NCI-H1436 (cell line): ENCODE results near the gene SHLD1.

ENCODE experiments used
- DNase-seq: peaks from one replicate; lab custom pipeline; 2025; lab: John Stamatoyannopoulos, UW

SHLD1 gene

DNA sequence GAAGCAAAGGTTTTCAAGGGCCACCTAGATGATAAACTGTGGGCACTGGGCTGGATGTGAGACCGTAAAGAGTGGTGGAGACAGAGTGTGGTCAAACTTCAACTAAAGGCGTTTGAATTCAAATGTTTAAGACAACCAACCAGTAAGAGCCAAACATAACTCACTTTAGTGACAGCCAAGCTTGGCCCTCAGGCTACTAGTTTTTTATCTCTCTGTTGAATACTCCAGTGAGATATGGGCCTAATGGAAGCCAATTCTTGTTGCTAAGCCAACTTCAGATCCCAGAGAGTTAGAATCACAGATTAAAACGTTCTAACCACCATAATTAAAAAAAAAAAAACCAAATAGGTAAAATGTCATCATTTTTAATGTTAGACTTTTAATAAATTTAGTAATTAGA, 142.9 kb downstream of the SHLD1 start:
- no peak for DNase-seq

DNA sequence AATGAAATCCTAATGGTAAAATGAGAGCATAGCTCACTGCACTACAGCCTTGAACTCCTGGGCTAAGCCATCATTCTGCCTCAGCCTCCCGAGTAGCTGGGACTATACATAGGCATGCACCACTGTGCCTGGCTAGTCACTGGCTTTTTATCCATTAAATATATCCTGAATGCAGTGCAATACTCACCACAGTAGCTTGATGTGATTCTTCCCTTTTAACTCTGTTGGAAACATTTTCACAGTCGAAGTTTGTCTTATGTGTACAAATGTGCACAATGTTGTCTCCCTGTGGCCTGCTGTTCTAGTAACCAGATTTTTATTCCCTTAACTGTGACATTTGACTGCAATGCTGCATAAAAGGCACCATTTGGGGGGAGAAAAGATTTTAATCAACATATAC, 143.4 kb downstream of the SHLD1 start:
- DNase-seq: no peak

DNA sequence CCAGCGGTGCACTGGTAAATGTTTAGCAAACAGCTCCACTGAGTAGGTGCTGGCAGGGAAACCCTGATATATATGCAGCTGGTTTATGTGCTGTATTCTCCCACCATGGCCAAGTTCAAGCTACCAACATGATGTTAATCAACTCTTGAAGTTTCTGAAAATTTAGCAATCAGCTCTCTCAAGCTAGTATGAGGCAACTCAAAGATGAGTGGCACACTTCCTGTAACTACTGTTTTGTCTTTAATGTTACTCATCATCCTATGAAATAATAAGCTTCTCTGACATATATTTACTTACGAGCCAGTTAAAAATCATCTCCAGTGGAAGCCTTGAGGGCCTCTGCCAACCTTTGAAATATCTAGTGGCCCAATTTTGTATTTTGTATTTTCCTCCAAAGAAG, 145.4 kb downstream of the SHLD1 start:
- DNase-seq: no peak

DNA sequence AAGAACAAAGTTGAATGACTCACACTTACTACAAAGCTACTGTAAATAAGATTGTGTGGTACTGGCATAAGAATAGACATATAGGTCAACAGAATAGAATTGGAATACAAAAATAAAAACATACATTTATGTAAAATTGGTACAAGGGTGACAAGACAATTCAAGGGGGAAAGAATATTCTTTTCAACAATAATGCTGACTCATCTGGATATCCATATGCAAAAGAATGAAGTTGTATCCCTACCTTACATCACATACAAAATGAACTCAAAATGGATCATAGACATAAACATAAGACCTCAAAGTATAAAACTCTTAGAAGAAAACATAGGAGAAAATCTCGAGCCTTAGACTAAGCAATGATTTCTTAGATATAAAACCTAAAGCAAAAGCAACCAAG, 149.2 kb downstream of the SHLD1 start:
- no peak for DNase-seq

DNA sequence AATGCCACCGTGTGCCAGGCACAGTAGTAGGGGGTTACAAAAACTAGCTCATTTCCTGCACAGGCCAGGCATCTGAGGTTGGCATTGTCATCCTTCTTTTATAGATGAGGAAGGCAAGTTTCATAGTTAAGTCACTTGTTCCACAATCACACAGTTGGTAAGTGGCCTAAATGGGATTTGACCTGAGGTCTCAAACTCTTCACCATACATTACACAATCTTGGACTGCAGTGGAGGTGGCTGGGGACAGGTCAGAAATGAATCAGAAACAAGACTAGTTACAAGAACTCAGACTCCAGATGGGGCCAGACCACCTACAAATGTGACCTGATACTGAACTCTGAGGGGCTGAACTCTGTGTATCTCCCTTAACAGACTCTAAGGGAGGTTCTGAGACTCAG, 150.7 kb downstream of the SHLD1 start:
- no peak for DNase-seq

DNA sequence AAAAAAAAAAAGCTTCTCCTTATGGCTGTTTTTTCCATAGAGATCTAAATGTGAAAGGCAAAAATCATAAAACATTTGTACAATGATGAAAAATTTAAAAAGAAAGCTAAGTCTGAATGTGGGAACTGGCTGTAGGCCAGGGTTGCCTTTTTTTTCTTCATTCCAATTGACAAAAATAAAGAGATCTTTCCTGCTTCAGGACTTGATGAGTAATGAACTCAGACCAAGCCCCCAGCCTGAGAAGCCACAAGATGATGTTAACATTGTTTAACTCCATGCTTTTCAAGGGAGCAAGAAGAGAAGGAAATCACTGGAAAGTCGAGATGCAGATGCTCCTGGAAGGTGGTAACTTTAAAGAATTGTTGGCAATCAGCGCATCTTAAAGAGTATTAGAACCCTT, 158.8 kb downstream of the SHLD1 start:
- DNase-seq: no peak

DNA sequence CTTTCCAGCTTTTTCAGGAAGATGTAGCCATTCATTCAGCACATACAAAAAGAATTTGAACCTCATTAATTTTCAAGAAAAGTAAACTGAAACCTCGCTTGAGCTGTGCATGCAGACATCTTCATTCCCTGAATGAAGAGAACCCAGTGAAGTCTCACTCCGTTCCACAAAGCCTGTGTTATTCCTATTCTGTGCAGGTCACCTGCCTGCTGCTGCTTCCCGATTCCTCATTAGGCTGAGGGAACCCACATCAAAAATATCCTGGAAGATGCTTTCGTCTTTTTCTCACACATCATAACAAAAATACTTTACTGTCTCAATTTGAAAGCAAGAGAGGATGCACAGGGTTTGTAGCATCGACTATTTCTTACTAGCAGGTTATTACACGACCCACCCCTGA, 160.0 kb downstream of the SHLD1 start:
- no peak for DNase-seq

DNA sequence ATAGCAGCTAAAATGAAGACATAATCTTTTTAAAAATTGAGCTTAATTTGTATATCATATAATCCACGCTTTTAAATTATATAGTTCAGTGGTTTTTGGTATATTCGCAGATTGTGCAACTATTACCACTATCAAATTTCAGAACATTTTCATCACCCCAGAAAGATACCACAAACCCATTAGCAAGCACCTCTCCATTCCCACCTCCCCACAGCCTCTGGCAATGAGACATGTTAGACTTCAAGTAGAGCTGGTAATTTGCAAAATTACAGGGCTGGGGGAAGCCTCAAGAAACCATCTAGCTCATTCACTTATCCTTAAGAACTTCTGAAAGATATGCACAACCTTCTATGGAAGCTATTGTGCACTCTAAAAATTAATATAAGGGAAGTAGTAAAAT, 163.0 kb downstream of the SHLD1 start:
- no peak for DNase-seq
